Peyer's patch (tissue), 4 donors: ENCODE results near the gene NRF1.

Source experiments
- CTCF ChIP-seq, 6 experiments: fragments of 450-650 bp in 4 of 6; fragments of 200-600 bp in 2 of 6; sonication (generic) in 1 of 6; IDR thresholded peaks; one replicate each; pipeline ENCODE4 v1.5.1; 2017 to 2019; ENCODE audit warnings: antibody characterized with exemption in 6 of 6, mild to moderate bottlenecking in 3 of 6, moderate library complexity in 1 of 6
- POLR2A ChIP-seq, 2 donors: fragments of 450-650 bp; IDR thresholded peaks; one replicate each; pipeline ENCODE4 v1.5.1; 2017; ENCODE audit warnings: antibody characterized with exemption in 2 of 2, mild to moderate bottlenecking in 2 of 2, moderate library complexity in 2 of 2

- no peak for TF ChIP-seq CTCF (IDR thresholded peaks at IDR 0.05)
- no peak for TF ChIP-seq POLR2A (IDR thresholded peaks at IDR 0.05)
These were observed 64.7 kb downstream of the NRF1 start for GRCh38 chr7:129676017-129676897.
